OCI-LY1 (cell line): ENCODE results near the gene RSL1D1.

ENCODE experiments used
- H2AFZ ChIP-seq: fragments of 200-600 bp; sonication (generic), shearing (Covaris generic); 2 replicates; pipeline ENCODE4 v1.6.0; 2014; ENCODE audit warnings: antibody characterized with exemption, mild to moderate bottlenecking, low read length
- H3F3A ChIP-seq: fragments of 200-600 bp; sonication (generic), shearing (Covaris generic); 2 replicates; pipeline ENCODE4 v1.6.0; 2014; ENCODE audit warnings: mild to moderate bottlenecking, antibody characterized with exemption, low read length, moderate library complexity; ENCODE audit not compliant: insufficient read depth
- H3K27ac ChIP-seq: fragments of 200-600 bp; sonication (generic); 2 replicates; pipeline ENCODE4 v1.5.1; 2014; ENCODE audit warnings: low read length, mixed run types, mild to moderate bottlenecking, low read depth; ENCODE audit not compliant: poor library complexity, severe bottlenecking
- H3K27me3 ChIP-seq: fragments of 200-600 bp; sonication (generic); 2 replicates; pipeline ENCODE4 v1.6.0; 2014; ENCODE audit warnings: antibody characterized with exemption, mild to moderate bottlenecking, low read length, moderate library complexity; ENCODE audit not compliant: insufficient read depth
- H3K36me3 ChIP-seq: fragments of 200-600 bp; sonication (generic); 2 replicates; pipeline ENCODE4 v1.6.1; 2014; ENCODE audit warnings: mild to moderate bottlenecking, antibody characterized with exemption, low read length, moderate library complexity, mixed read lengths; ENCODE audit not compliant: insufficient read depth
- H3K4me1 ChIP-seq: fragments of 200-600 bp; sonication (generic); 2 replicates; pipeline ENCODE4 v1.5.1; 2014; ENCODE audit warnings: mild to moderate bottlenecking, low read length, moderate library complexity; ENCODE audit not compliant: insufficient read depth, severe bottlenecking
- H3K4me2 ChIP-seq: fragments of 200-600 bp; sonication (generic), shearing (Covaris generic); 2 replicates; pipeline ENCODE4 v1.6.1; 2014; ENCODE audit warnings: low read length
- H3K4me3 ChIP-seq: fragments of 200-600 bp; sonication (generic); 2 replicates; pipeline ENCODE4 v1.5.1; 2014; ENCODE audit warnings: low read length, low read depth, mild to moderate bottlenecking, mixed read lengths; ENCODE audit not compliant: poor library complexity, severe bottlenecking
- H3K79me2 ChIP-seq: fragments of 200-600 bp; shearing (Covaris generic); 2 replicates; pipeline ENCODE4 v1.6.1; 2016; ENCODE audit warnings: mixed run types, low read length, mixed read lengths; ENCODE audit not compliant: insufficient read depth
- H3K9ac ChIP-seq: fragments of 200-600 bp; sonication (generic), shearing (Covaris generic); 2 replicates; pipeline ENCODE4 v1.6.1; 2014; ENCODE audit warnings: mild to moderate bottlenecking, low read length, mixed read lengths
- H3K9me2 ChIP-seq: fragments of 200-600 bp; sonication (generic), shearing (Covaris generic); 2 replicates; pipeline ENCODE4 v1.6.1; 2014; ENCODE audit warnings: low read depth, mild to moderate bottlenecking, low read length, mixed read lengths
- H3K9me3 ChIP-seq: fragments of 200-600 bp; shearing (Covaris generic); 2 replicates; pipeline ENCODE4 v1.6.1; 2014; ENCODE audit warnings: low read length, mixed read lengths
- H4K20me1 ChIP-seq: fragments of 200-600 bp; sonication (generic), shearing (Covaris generic); 2 replicates; pipeline ENCODE4 v1.6.0; 2016; ENCODE audit warnings: mild to moderate bottlenecking, low read length; ENCODE audit not compliant: insufficient read depth
- CTCF ChIP-seq: fragments of 200-600 bp; sonication (generic), shearing (Covaris generic); IDR thresholded peaks from 2 replicates; pipeline ENCODE4 v1.5.1; 2017; ENCODE audit warnings: mild to moderate bottlenecking, antibody characterized with exemption, low read length, moderate library complexity, mixed read lengths
- EZH2 ChIP-seq: fragments of 200-600 bp; sonication (generic), shearing (Covaris generic); IDR thresholded peaks from 2 replicates; pipeline ENCODE4 v1.8.0; 2017; ENCODE audit warnings: borderline replicate concordance, mixed run types, mild to moderate bottlenecking, antibody characterized with exemption, low read length, moderate library complexity, mixed read lengths

The RSL1D1 gene

GRCh38 chr16:11852092-11852809, 909 bp upstream of the RSL1D1 start:
- Histone ChIP-seq H3K36me3 (peaks cover 61% of the 10 kb centered on the region), H4K20me1 (no peaks in the 10 kb centered on the region), H3K4me1 (peaks cover 40% of the 10 kb centered on the region), H3K27me3 (no peaks in the 10 kb centered on the region), H3K79me2 (peaks cover 88% of the 10 kb centered on the region), H3K9me3 (no peaks in the 10 kb centered on the region), H3K9me2 (no peaks in the 10 kb centered on the region), H3K4me3 (peak overlapping the region; percentile 96), H3K27ac (peak overlapping the region; percentile 62), H3K9ac (peak overlapping the region; percentile 90), H3F3A (no peaks in the 10 kb centered on the region), H3K4me2 (peak overlapping the region; percentile 70), H2AFZ (no peak overlapping the region)
- TF ChIP-seq EZH2 (no peak), CTCF (no peak)

- Histone ChIP-seq H3K4me1 (peaks cover 28% of the 10 kb centered on the region), H3K36me3 (peaks cover 74% of the 10 kb centered on the region), H3F3A (no peaks in the 10 kb centered on the region), H3K4me3 (no peak overlapping the region), H3K27me3 (no peaks in the 10 kb centered on the region), H2AFZ (no peak overlapping the region), H3K4me2 (no peak overlapping the region), H3K79me2 (peaks cover 57% of the 10 kb centered on the region), H3K9ac (no peak overlapping the region), H4K20me1 (peaks cover 2% of the 10 kb centered on the region; the same call in 1 of the 2 replicates), H3K27ac (no peak overlapping the region), H3K9me3 (no peaks in the 10 kb centered on the region), H3K9me2 (no peaks in the 10 kb centered on the region)
- TF ChIP-seq CTCF: no peak
- TF ChIP-seq EZH2: no peak
Observed at GRCh38 chr16:11848842-11849241, 2.5 kb downstream of the RSL1D1 start.

- Histone ChIP-seq H3K27me3 (no peaks in the 10 kb centered on the region), H3K9me2 (no peaks in the 10 kb centered on the region), H2AFZ (no peak overlapping the region), H3K4me1 (peaks cover 5% of the 10 kb centered on the region), H3K4me3 (no peak overlapping the region), H3K4me2 (no peak overlapping the region), H3K9me3 (no peaks in the 10 kb centered on the region), H3K27ac (no peak overlapping the region), H4K20me1 (peaks cover 2% of the 10 kb centered on the region; the same call in 1 of the 2 replicates), H3K79me2 (peaks cover 18% of the 10 kb centered on the region), H3K9ac (no peak overlapping the region), H3K36me3 (peaks cover 98% of the 10 kb centered on the region), H3F3A (no peaks in the 10 kb centered on the region)
- TF ChIP-seq CTCF: no peak
- TF ChIP-seq EZH2: no peak
Observed at GRCh38 chr16:11844499-11844898, 6.8 kb downstream of the RSL1D1 start.
